GM21528 (cell line): Measurements from ENCODE around the gene MTFMT.
A peak's percentile ranks its signal among the peaks of the same experiment; 100 is the strongest.
"Not testable (repeated sequence)": the region's sequence is repeated elsewhere in the genome, so short reads cannot be mapped to it uniquely, and the experiment has no call there.

Experiments used
- ATAC-seq: cut with Tn5 transposase; IDR thresholded peaks from one replicate; pipeline ENCODE4 v1.9.1; 2021; ENCODE audit warnings: mild to moderate bottlenecking, moderate library complexity; ENCODE audit not compliant: unreplicated experiment, low FRiP score

The MTFMT gene

GRCh38 chr15:65060641-65061397, 31.4 kb upstream of the MTFMT start:
- ATAC-seq = no peak

- ATAC-seq = no peak
These were observed 30.6 kb upstream of the MTFMT start for GRCh38 chr15:65059931-65060596.

- no peak for ATAC-seq
These were observed 29.9 kb upstream of the MTFMT start for GRCh38 chr15:65059369-65059750.

GRCh38 chr15:65058394-65059368, 29.2 kb upstream of the MTFMT start:
- no peak for ATAC-seq

- no peak for ATAC-seq
These were observed 28.1 kb upstream of the MTFMT start for GRCh38 chr15:65057549-65057940.

GRCh38 chr15:65056868-65057548, 27.6 kb upstream of the MTFMT start:
- no peak for ATAC-seq

- ATAC-seq = no peak
These were observed 26.7 kb upstream of the MTFMT start for GRCh38 chr15:65056106-65056505.

- no peak for ATAC-seq
These were observed 25.9 kb upstream of the MTFMT start for GRCh38 chr15:65055201-65055870.

GRCh38 chr15:65054333-65055200, 25.1 kb upstream of the MTFMT start:
- ATAC-seq = no peak

- no peak for ATAC-seq
These were observed 23.5 kb upstream of the MTFMT start for GRCh38 chr15:65052956-65053355.

- ATAC-seq = no peak
These were observed 21.8 kb upstream of the MTFMT start for GRCh38 chr15:65051266-65051665.

GRCh38 chr15:65050270-65050669, 20.8 kb upstream of the MTFMT start:
- ATAC-seq = no peak

GRCh38 chr15:65049418-65049840, 20.0 kb upstream of the MTFMT start:
- ATAC-seq = peak; percentile 73

GRCh38 chr15:65048241-65048640, 18.8 kb upstream of the MTFMT start:
- ATAC-seq = no peak

- no peak for ATAC-seq
These were observed 15.5 kb upstream of the MTFMT start, which contains the start of gene SLC51B for GRCh38 chr15:65044724-65045481. Gene SLC51B (plus strand): TSS chr15:65045387. CDS start chr15:65050005, 4,618 bp downstream.

GRCh38 chr15:65044218-65044617, 14.8 kb upstream of the MTFMT start:
- ATAC-seq = not testable (repeated sequence)

- ATAC-seq = no peak
These were observed 13.4 kb upstream of the MTFMT start for GRCh38 chr15:65042776-65043327.

- no peak for ATAC-seq
These were observed 12.3 kb upstream of the MTFMT start for GRCh38 chr15:65041787-65042186.
